Nucleus accumbens (tissue), 56 donors: Measurements from ENCODE around the gene INSC.
A peak's percentile ranks its signal among the peaks of the same experiment; 100 is the strongest.

ENCODE experiments used
- DNase-seq, 56 donors: peaks; one replicate each; lab custom pipeline; 2025; lab: John Stamatoyannopoulos, UW

INSC gene

GRCh38 chr11:15212876-15213275 is 98.2 kb downstream of the INSC start:
- DNase-seq, result no peak

DNA sequence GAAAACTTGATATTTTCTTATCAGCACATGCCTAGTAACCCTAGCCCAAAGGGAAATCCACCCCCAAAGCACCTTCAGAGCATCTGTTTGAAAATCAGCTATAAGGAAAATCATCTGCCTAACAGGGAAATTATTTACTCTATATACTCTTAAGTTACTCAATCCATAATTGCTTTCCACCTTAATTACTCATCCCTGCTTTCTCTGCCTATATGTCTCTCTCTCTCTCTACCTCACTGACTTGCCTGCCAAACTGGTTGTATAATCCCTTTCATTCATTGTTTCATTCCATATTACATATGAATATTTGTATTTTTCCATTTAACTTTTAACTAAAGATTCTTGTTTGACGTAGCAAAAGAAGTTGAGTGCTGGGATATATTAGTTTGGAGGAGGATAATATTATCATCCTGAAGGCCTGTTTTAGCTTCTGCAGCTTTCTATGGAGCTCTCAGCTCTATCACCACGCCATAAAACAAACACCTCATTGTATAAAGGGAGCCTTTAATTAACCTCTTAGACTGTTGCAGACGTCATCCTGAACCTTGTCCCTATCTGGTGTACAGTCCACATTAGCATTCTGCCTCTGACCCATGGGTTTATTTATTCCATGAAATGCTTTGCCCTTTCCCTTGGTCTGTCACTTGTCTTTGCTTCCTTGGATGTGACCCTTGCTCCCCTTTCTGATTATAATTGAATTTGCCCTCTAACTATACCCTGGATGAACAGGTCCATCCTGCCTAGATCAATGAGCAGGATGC is 98.9 kb downstream of the INSC start:
- DNase-seq, result no peak

DNA sequence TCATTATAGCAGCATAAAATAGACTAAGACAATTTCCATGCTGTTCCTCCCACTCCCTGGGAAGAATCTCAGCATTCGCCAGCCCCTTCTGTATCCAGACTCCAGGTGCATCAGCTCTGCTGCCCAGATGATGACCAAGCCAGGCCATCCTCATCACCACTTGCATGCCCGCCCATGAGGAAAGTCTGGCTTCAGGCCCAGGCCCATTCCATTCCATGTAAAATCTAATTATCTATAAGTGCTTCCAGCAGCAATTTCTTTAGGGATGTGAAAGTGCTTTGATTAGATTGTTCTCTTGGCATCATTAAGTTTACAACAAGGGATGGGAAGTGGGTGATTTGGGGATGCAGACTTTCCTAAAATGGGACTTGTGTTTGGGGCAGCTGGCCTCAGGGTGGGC is 100.3 kb downstream of the INSC start:
- no peak for DNase-seq

DNA sequence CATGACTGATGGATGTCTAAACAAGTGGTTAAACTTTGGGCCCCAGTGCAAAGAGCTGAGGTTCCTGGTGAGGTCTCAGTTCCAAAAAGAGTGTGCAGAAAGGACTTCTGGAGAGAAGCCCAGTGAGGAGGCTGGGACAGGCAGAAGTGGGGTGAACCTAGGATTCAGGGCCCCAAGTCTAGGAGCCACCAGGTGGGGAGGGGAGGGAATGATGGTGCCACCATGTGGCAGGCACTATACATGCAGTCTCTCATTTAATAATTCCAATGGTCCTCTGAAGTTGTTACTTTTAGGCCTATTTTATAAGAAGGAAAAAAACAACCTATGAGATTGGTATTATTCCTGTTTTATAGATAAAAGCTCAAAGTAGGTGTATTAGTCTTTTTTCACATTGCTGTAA is 102.0 kb downstream of the INSC start:
- no peak for DNase-seq

DNA sequence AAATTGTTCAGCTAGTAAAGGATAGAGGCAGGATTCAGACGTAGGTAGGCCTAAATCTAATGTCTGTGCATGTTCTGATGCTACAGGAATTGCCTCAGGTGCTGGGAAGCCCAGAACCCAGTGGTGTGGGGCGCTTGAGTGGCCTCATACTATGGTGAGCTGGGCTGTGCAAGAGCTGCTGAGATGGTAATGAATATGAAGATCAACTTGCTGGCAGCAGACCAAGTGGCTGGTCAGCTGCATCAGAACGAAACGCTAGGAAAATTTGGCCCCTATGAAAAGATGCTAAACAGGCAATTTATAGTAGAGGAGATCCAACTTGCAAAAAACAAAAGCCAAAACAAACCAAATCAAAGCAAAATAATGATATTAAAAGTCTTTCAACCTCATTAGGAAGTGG is 102.7 kb downstream of the INSC start:
- no peak for DNase-seq

DNA sequence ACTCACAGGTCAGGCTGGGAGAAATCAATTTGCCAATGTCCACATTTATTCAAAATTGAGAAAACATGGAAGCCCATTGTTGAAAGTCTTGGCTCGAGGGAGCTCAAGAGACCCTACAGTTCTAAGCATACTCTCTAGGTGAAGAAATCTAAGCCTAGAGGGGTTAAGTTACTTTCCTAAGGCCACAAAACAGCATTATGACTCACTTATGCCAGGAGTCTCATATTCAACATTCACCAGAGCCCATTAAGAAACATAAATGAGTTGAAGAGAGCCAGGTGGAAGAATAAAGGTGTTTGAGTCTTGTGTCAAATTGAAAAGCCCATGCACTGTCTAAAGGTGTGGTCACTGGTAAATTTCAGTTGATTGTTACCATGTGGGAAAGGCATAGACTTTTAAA is 108.1 kb downstream of the INSC start:
- DNase-seq, result no peak

DNA sequence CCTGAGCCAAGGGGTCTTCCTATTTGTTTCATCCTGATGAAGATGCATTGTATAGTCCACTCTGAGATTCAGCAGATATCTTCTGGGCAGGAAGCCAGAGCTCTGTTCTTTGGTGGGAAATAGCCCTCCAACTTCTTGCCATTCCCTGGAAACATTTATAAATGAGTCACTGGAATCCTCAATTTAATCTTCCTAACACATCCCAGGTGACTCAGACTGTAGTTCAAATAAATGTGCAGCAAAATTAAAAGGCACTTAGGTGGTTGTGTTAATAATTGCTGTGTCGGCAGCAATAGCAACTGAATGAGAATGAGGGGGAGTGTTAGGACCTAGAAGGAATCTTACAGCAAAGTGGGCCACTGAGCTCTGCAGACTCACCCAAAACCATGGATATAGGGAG is 108.6 kb downstream of the INSC start:
- peak in 4 of 56 donors; percentile 1 to 22 (median 15) for DNase-seq

DNA sequence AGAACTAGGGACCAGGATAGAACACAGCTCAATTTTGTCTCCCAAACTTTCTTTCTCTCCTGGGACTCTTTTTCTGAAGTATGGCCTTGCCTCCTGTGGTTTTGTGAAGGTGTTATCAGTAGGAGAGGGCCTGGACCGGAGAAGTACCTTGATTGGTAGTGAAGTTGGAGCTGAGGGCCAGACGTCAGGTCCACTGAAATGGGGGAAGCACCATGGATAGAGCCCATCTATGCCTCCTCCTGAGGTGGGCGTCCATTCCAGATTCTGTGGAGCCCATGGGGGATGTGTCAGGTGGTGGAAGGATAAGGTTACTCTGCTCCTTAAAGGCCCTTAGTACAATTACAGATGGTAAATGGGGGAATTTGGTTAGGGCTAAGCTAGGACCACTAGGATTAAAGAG is 109.7 kb downstream of the INSC start:
- DNase-seq, result no peak

DNA sequence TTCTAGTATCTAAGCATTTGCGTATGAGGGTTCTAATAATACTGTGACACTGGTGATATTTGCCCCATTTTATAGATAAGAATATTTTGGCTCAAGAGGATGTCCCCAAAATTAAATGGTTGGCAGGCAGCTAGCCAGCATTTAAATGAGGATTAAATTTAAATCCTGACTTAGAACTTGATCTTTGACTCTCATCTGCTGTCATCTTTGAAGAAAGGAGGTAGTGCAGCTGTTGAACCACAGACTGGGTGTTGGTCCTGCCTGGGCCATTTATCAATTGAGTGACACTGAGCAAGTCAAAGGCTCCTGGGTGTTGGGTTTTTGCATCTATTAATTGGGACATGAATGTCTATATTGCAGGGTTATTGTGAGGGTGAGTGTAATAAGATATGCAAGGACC is 112.3 kb downstream of the INSC start:
- DNase-seq, result no peak

- DNase-seq, result no peak
Measured at GRCh38 chr11:15228331-15228849, 113.7 kb downstream of the INSC start.

DNA sequence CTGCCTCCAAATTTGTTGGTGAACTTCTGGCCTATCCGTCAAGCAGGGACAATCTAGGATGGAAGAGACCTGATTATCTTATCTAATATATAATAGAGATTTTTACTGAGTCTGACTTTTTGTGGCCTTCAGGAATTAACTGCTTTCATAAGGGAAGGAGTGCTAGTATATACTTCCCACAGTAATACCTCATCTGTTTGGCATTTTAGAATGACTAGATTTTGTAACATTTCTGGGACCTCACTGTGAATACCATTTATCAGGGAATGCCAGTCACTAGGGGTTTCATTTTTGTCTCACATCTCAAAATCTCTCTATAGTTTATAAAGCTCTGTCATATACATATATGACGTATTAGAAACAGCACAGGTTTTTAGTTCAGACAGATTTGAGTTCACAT is 114.3 kb downstream of the INSC start:
- no peak for DNase-seq

DNA sequence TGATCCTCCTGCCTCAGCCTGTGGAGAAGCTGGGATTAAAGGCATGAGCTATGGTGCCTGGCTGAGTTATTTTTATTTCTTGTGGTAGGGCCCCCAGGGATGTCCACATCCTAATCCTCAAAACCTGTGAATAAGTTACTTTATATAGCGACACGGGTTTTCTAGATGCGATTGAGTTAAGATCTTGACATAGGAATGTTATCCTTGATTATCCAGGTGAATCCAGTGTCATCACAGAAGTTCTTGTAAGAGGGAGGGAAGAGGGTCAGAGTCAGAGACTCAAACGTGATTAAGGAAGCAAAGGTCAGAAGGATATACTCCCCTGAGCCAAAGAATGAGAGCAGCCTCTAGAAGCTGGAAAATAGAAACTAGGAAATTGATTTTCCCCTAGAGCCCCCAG is 117.8 kb downstream of the INSC start:
- no peak for DNase-seq

DNA sequence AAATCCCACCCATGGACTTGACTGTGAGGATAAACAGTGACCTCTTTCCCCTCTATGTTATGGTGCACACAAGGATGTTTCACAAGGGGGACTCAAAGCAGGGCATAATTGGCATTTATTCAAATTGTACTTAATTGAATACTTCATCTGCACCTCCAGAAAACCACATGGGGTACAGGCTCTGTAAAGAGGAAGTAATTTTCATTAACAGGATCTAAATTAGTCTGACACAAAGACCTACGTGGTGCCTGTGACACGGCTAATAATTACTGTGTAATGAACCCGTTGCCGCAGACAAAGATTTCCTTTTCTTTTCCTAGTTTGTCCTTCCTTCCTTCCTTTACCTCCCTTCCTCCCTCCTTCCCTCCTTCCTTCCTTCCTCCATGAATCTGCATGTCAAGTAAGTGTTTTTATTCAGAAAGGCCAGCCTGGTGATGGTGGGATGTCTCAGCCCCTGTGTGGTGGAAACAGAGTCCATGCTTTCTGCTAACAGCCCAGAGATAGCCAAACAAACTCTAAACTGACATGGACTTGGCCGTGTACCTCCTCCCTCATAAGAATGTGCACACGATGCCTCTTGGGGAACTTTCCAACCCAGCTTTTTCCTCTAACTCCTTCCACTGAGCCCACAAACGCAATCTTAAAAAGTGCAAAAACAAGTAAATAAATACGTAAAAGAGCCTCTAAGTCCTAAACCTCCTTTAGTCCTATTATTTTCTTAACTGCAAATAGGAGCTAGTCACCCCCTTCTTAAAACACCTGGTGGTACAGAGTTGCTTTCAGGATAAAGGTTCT is 118.8 kb downstream of the INSC start:
- DNase-seq, result no peak

DNA sequence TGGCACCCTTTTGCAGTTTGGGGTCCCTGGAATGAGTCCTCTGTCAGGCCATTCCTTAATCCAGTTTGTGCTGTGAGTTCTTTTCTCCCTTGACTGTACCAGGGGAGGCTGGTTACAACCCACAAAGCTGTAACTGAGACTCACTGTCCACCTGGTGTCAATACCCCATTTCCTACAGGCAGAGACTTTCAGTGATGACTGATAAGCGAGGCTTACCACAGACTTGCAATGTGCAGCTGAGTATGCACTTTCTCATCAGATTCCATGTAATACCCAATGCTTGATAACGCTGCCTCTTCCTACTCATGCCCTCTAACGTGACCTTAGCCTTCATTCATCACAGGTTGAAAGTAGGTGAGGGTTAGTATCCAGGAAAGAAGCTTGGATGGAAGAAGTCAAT is 120.1 kb downstream of the INSC start:
- DNase-seq, result no peak

DNA sequence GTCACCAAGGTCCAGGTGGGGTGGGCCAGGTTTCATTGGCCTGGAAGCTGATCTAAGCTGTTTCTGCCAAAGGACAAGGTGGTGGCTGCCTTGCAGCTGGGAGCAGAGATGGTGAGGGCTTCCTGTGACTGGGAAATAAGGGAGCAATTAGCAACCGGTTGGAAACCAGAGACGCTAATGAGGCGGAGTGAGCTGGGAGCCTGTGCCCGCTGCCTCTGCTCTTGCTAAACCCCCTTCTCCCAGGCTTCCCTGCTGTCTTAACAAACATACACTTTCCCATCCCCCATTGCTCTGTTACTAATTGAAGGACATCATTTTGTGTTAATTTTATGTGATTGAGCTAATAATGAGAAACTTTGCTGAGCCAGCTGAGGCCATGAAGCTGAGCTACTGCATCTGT is 121.8 kb downstream of the INSC start:
- DNase-seq, result no peak

DNA sequence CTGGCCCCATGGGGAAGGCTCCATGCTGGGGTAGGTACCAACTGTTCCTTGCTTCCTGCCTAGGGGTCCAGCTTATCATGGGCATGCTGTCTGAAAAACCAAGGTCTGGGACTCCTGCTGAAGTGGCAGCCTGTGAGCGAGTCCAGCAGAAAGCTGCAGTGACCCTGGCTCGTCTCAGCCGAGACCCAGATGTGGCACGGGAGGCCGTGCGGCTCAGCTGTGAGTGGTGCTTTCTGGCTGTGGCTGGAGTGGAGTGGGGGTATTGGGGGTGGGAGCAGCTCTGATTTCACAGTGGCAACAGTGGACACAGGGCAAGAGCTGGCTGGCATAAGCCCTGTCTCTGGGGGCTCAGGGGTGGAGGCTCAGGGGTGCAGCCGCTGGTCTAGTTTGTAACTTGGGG is 124.1 kb downstream of the INSC start:
- no peak for DNase-seq

- DNase-seq, result no peak
Measured at GRCh38 chr11:15248749-15249148, 134.0 kb downstream of the INSC start.

DNA sequence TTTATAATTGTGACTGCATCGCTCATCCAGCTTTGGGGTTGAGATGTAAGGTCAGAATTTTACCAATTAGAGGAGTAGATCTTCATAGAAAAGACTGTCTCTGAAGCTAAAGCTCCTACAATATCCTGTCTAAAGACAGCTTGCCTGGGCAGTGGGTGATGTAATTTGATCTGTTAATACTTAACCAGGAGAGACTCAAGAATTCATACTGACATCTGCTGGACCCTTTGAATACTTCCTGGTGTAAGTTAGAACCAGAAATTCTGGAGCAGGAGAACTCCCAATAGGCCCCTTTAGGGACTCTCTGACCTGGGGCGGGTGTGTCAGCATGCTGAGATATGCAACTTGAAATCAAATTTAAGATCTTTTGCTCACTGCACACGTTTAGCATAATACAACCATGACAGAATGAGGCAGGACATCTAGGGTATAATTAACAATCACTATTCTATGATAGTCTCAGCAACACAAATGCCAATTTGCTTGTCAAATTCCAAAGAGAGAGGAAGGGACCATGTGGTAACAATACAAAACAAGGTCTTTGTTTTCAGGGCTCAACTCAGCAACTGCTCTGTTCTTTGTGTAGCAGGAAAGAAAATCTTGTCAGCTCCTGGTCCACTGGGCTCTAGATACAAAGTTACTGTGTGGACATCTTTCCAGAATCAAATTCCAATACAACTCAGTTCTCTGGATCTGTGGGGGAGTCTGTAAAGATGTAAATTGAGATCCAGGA is 143.9 kb downstream of the INSC start:
- DNase-seq, result peak in 1 of 56 donors; percentile 10

DNA sequence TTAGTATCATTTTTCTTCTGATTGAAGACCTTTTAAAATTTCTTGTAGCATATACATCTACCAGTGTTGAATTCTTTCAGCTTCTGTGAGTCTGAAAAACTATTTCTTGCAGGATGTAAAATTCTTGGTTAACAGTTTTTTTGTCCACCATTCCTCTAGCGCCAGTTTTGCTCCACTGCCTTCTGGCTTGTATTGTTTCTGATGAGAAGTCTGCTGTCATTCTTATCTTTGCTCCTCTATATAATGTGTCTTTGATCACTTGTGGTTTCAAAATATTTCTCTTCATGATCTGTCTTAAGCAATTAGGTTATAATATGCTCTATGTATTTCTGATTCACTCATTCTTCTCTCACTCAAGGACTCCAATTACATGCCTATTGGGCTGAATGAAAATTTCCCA is 152.3 kb downstream of the INSC start:
- no peak for DNase-seq

- no peak for DNase-seq
Measured at GRCh38 chr11:15268598-15268997, 153.9 kb downstream of the INSC start.

DNA sequence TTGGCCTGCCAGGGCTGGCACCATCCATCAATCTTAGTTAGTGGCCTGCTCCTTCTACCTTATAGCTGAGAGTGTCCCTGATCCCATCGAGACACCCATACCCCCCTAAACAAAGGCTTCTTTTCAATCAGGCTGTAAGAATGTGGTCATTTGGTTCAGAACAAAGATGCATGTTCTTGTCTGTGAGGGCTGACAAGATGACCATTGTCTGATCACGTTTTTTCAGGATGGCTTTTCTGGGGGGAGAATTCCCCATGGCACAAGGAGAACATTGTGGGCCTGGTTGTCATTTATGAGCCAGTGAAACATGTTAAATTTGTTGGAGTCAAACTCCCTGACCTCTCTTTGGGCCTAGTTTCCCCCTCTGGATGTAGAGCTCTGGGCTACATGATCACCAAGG is 160.4 kb downstream of the INSC start:
- peak in 22 of 56 donors; percentile 1 to 68 (median 16) for DNase-seq
